ENCODE measurements around the gene DYNLL1. TPM values are rescaled to one million over a fixed set of nuclear protein-coding genes. Genes with fewer than 3 reads are reported as not detected.

The DYNLL1 gene
- total and polyA plus RNA-seq, 2 of the 13 experiments (the other 11 are each of a cell fraction or from before 2014, with no cell fraction given): 271 to 294 TPM

- TF ChIP-seq ZBTB21 (CRISPR knock-in tag; IDR thresholded peaks at IDR 0.05) (no peak), DNMT3B (CRISPR knock-in tag; conservative IDR thresholded peaks at IDR 0.05) (no peak), PRDM15 (CRISPR knock-in tag; IDR thresholded peaks at IDR 0.05) (no peak), MED1 (CRISPR knock-in tag; IDR thresholded peaks at IDR 0.05) (no peak; the same call in 1 of the 2 replicates), MXI1 (IDR thresholded peaks at IDR 0.05; ENCODE audit: borderline replicate concordance, low read depth, low read length) (peak; percentile 36; the same call in 1 of the 3 replicates), ZNF33A (CRISPR knock-in tag; IDR thresholded peaks at IDR 0.05; ENCODE audit: borderline replicate concordance) (no peak), PHB2 (IDR thresholded peaks at IDR 0.05; ENCODE audit: partially characterized antibody) (no peak), ZNF800 (CRISPR knock-in tag; IDR thresholded peaks at IDR 0.05) (no peak), DDIT3 (CRISPR knock-in tag; IDR thresholded peaks at IDR 0.05) (no peak), MAF1 (CRISPR knock-in tag; IDR thresholded peaks at IDR 0.05; ENCODE audit: borderline replicate concordance) (no peak), TAF15 (IDR thresholded peaks at IDR 0.05; ENCODE audit: low read depth, low read length, poor library complexity, severe bottlenecking) (no peak), FOXO4 (CRISPR knock-in tag; conservative IDR thresholded peaks at IDR 0.05) (no peak), PLSCR1 (CRISPR knock-in tag; IDR thresholded peaks at IDR 0.05; ENCODE audit: borderline replicate concordance) (no peak), ZNF589 (CRISPR knock-in tag; conservative IDR thresholded peaks at IDR 0.05) (no peak), KAT8 (CRISPR knock-in tag; IDR thresholded peaks at IDR 0.05) (no peak), ZNF44 (CRISPR knock-in tag; IDR thresholded peaks at IDR 0.05) (no peak), MLXIP (CRISPR knock-in tag; IDR thresholded peaks at IDR 0.05; ENCODE audit: borderline replicate concordance) (no peak), ZNF460 (CRISPR knock-in tag; IDR thresholded peaks at IDR 0.05; ENCODE audit: borderline replicate concordance) (no peak), STAT5B (CRISPR knock-in tag; IDR thresholded peaks at IDR 0.05) (no peak), SIN3B (IDR thresholded peaks at IDR 0.05; ENCODE audit: low read length) (no peak)
Observed at GRCh38 chr12:120534203-120534702, 38.3 kb downstream of the DYNLL1 start, which contains the start of gene RNF10 (continued).
